NCI-H524 (cell line): ENCODE measurements around the gene FAM43B.

ENCODE experiments used
- DNase-seq, 2 experiments: peaks; one replicate each; lab custom pipeline; 2025; lab: John Stamatoyannopoulos, UW

FAM43B gene

DNA sequence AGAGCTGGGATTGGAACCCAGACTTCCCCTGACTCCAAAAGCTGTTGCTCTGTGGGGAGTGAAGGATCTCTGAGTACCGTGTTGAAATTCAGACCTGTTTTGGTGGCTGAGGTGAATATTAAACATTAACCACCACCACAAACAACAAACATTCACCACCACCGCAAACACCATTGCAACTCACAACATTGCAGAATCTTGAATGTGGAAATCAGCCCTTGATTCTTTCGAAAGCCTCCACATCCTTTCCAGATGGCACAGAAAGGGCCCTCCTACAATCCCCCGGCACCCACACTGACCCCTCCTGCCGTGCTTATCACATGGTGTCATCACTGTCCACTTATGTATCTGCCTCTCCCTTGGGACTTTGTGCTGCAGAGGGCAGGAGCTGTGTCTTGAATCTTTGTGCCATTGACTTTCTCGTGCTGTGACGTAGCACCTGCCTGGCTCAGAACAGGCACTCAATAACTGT lies 38.0 kb downstream of the FAM43B start:
- peak in 1 of 2 experiments; percentile 48 for DNase-seq

DNA sequence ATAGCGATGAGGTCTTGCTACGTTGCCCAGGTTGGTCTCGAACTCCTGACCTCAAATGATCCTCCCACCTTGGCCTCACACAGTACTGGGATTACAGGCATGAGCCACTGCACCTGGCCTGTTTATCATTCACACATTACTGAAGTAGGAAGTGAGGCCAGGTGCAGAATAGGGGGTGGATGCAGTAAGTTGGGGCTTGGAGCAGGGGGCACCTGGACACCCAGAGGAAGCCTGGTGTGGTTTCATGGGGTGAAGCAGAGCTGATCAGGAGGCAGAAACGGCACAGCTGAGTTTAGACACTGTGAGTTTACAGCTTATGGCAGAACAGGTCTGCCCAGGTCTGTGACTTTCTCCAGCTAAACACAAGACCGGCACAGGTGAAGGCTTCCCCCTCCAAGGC lies 41.4 kb downstream of the FAM43B start:
- DNase-seq, result no peak

DNA sequence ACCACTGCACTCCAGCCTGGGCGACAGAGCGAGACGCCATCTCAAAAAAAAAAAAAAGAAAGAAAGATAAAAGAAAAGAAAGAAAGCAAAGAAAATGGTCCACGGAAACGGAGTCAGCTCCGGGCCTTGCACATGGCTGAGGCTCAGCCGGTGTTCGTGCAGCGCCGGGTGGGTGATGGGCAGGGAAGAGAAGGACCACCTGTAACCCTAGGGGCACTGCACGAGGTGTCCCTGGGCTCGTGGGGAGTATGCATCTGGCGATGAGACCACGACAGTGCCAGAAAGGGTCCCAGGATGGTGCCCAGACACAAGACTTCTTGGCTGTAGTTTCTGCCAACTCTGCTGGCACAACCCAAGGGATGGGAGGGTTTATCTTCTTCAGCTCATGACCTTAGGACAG lies 42.4 kb downstream of the FAM43B start:
- DNase-seq, result no peak

DNA sequence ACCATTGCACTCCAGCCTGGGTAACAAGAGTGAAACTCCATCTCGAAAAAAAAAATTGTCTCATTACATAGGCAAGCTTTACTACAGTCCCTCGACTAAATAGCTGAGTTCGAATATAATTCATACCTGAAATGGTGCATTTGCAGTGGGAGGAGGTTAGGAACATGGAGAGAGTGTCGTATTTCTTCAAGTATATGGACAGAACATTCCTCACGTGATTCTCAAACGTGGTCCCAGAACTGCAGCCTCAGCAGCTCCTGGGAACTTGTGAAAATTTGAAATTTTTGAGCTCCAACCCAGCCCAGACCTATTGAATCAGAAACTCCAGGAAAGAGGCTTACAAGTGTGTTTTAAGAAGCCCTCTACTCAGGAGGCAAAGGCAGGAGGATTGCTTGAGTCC lies 43.7 kb downstream of the FAM43B start:
- DNase-seq, result no peak

DNA sequence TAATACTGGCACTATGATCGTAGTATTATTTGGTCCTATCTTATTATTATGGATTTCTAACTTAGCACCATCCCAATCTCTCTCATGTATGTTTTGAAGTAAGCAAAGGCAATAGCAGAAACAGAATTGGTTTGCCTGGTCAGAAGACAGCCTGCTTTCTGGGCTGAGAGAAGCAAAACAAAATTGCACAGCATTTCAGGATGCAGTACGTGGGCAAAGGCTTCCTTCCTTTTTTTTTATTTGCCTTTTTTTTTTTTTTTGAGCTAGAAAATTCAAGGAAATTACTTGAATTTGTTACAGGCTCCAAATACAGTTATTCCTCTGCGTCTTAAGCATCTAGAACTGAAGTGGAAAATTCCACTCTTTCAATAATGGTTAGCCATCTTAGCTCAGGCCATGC lies 45.3 kb downstream of the FAM43B start:
- DNase-seq, result no peak

DNA sequence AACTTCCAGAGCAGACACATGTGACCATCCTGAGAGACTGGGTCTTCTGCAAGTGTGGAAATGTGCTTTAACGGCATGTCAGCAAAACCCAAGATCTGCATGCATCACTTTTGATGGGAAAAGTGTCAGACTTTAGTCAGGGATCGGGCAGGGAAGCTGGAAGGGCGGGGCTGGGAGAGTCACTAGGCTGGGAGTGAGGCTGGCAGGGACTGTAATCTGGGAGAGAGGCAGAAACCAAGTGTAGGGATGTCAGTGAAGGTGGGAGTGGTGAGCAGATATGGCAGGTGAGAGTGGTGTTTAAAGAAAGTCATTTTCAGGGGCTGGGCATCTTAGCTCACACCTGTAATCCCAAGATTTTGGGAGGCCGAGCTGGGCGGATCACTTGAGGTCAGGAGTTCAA lies 47.8 kb downstream of the FAM43B start:
- DNase-seq, result no peak

DNA sequence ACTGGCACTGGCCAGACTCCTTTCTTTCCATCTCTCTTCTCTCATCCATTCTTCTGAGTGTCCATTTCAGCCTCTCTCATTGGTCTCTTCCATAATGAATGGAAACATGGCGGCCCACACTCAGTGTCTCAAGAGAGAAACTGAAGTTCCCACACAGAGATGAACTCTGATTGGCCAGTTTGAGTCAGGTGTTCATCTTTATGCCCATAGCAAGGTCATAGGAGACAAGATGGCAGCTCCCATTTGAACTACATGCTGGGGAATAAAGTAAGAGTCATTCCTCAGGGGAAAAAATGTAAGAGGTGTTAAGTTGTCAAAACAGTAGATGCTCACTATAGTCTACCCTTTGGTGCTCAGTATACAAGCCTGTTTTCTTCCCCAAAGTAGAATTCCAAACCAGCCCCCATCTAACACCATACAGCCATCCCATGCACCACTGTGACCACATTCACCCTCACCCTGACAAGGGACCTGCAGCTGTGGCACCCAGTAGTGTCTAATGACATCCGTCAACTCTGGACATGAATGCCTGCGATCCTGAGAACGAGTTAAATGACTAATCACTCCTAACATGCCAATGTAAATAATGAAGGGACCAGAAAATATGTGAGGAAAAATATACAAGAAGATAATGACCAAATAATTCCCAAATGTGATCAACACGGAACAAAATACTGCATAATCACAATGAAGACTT lies 48.9 kb downstream of the FAM43B start:
- no peak for DNase-seq

DNA sequence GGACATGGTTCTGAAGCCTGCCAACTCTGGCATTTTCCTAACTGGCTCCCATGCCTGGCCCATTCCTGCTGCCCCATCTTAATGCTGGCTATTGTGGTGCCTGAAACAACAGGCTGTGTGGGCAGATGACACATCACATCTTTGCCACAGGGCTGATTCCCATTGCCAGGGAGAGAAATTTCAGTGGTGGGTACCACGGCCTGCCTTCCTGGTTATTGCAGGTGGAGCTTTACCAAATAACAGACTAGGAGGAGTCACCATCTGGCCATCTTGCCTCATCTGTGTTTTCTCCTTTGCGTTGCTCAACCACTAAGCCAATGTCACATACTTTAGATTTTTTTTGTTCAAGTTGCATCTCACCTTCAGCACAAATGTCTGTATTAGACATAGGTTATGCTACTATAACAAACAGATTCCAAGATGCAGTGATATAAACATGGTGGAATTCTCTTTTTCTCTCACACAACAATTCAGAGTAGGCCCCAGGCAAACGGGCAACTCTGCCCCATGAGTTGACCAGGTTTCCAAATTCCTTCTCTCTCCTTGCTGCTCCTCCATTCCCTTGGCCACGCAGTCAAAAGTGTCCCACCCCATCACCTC lies 50.6 kb downstream of the FAM43B start:
- DNase-seq, result no peak

DNA sequence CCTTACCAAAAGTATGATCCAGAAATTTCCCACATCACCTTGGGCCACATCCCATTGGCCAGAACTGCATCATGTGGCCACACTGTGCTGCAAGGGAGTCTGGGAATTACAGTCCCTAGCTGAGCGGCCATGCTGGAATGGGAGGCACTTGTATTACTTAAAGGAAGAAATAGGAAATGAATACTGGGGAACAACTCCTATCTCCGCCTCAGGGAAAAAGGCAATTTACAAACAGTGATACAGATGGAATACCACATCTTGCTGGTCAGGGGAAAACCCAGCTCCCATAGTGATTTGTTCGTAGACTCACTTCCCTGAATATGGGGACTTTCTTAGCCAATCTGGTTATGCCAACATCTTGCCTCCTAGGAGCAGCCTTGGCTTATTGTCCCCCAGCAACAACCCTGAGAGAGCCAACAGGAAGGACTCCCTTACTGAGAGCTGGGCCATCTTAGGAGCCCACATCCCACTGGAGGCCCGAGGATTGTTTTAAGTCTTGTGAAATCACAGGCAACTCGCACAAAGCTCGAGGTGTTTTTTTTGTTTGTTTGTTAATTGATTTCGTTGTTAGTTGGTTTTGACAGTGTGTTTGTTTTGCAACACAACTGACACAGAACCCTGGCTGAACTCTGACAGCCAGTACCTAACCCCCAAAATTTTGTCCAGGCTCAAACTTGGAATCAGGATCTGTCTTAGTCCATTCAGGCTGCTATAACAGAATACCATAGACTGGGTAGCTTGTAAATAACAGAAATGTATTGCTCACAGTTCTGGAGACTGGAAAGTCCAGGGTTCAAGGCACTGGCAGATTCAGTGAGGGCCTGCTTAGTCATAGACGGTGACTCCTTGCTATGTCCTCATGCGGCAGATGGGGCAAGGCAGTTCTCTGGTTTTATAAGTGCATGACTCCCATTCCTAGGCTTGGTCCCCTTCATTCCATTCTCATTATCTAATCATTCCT lies 51.4 kb downstream of the FAM43B start:
- no peak for DNase-seq
